GM12878 (cell line): ENCODE measurements around the gene CTBP1.

Experiments used
- RCOR1 ChIP-seq: conservative IDR thresholded peaks from 2 replicates; pipeline ENCODE4 v1.6.1; 2012; ENCODE audit warnings: low read depth, low read length, improper control_type of control experiment
- SMC3 ChIP-seq: IDR thresholded peaks from 2 replicates; pipeline ENCODE4 v1.6.1; 2011; ENCODE audit warnings: low read length, improper control_type of control experiment, borderline replicate concordance
- ZNF217 ChIP-seq: fragments of 450-650 bp; IDR thresholded peaks from 2 replicates; pipeline ENCODE4 v1.6.1; 2017; ENCODE audit warnings: antibody characterized with exemption, mild to moderate bottlenecking
- TF ChIP-seq, protein P1 (sequence below), 3 experiments: IDR thresholded peaks in 2 of 3; conservative IDR thresholded peaks in 1 of 3; 2 replicates each; pipeline ENCODE4 v1.5.1; 2011; ENCODE audit warnings: low read depth in 3 of 3, low read length in 3 of 3, mild to moderate bottlenecking in 3 of 3, control low read depth in 2 of 3, moderate library complexity in 2 of 3, inconsistent platforms in 1 of 3, mixed read lengths in 1 of 3; ENCODE audit not compliant: control insufficient read depth in 2 of 3, insufficient read depth in 1 of 3; ENCODE audit errors: extremely low read depth in 1 of 3

DNA sequence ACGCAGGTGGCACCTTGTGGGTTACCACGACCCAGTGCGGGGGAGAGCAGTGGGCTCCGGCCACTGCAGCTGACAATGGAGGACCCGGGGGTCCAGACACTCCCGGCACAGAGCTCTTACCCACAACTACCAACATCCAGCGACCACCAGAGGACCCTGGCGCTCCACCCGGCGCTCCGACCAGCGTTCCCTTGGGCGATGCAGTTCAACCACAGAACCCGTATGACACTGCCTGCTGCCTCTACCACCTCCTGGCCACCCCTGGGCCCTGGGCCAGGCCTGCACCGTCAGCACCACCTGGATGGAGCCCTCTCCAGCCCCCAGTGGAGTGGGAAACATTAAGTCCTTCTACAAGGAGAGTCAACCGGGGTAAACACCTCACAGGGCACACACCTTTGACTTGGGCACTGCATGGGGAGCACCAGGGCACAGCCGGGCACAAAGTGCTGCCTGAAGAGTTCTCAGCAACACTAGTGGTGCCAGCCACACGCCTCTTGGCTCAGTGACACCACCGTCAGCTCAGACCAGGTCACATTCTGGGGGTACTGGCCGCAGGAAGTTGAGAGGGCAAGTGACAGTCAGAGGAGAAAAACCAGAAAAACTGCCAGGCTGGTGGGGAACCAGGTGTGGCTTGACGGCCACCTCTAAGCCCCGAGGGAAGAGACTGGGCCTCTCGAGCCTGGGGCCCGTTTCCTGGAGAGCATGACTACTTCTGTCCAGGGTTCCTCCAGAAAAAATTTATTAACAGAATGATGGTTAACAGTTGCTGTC is 2.6 kb downstream of the CTBP1 start:
- TF ChIP-seq ZNF217 (no peak), RCOR1 (no peak), SMC3 (no peak)
- TF ChIP-seq, protein P1, sequence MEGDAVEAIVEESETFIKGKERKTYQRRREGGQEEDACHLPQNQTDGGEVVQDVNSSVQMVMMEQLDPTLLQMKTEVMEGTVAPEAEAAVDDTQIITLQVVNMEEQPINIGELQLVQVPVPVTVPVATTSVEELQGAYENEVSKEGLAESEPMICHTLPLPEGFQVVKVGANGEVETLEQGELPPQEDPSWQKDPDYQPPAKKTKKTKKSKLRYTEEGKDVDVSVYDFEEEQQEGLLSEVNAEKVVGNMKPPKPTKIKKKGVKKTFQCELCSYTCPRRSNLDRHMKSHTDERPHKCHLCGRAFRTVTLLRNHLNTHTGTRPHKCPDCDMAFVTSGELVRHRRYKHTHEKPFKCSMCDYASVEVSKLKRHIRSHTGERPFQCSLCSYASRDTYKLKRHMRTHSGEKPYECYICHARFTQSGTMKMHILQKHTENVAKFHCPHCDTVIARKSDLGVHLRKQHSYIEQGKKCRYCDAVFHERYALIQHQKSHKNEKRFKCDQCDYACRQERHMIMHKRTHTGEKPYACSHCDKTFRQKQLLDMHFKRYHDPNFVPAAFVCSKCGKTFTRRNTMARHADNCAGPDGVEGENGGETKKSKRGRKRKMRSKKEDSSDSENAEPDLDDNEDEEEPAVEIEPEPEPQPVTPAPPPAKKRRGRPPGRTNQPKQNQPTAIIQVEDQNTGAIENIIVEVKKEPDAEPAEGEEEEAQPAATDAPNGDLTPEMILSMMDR (IDR thresholded peaks at IDR 0.05 in 2 of 3, conservative IDR thresholded peaks at IDR 0.05 in 1 of 3; ENCODE audit: control insufficient read depth in 2 of 3, extremely low read depth in 1 of 3, insufficient read depth in 1 of 3, low read depth in 3 of 3, low read length in 3 of 3) = no peak
